Activated naive CD8-positive, alpha-beta T cell (primary cell): ENCODE data around the gene SMYD4.
A peak's percentile ranks its signal among the peaks of the same experiment; 100 is the strongest.

Experiments
- H3K27ac Mint-ChIP-seq: one replicate; pipeline ENCODE4 v1.8.0; 2021; ENCODE audit warnings: mixed read lengths
- H3K27me3 Mint-ChIP-seq: one replicate; pipeline ENCODE4 v1.8.0; 2021; ENCODE audit warnings: mixed read lengths
- H3K36me3 Mint-ChIP-seq: one replicate; pipeline ENCODE4 v1.8.0; 2021; ENCODE audit warnings: mixed read lengths
- H3K4me1 Mint-ChIP-seq: one replicate; pipeline ENCODE4 v1.8.0; 2021; ENCODE audit warnings: low read depth, mixed read lengths
- H3K4me3 Mint-ChIP-seq: one replicate; pipeline ENCODE4 v1.8.0; 2021; ENCODE audit warnings: mild to moderate bottlenecking, mixed read lengths
- H3K9me3 Mint-ChIP-seq: one replicate; pipeline ENCODE4 v1.8.0; 2021; ENCODE audit warnings: low read depth, mixed read lengths

Gene SMYD4

GRCh38 chr17:1762901-1763898, 66.5 kb downstream of the SMYD4 start:
- Mint-ChIP-seq H3K9me3 (no peaks in the 10 kb centered on the region), H3K27me3 (no peaks in the 10 kb centered on the region), H3K27ac (peak overlapping the region; percentile 87), H3K4me1 (peaks cover 33% of the 10 kb centered on the region), H3K36me3 (no peaks in the 10 kb centered on the region), H3K4me3 (peak overlapping the region; percentile 27)

DNA sequence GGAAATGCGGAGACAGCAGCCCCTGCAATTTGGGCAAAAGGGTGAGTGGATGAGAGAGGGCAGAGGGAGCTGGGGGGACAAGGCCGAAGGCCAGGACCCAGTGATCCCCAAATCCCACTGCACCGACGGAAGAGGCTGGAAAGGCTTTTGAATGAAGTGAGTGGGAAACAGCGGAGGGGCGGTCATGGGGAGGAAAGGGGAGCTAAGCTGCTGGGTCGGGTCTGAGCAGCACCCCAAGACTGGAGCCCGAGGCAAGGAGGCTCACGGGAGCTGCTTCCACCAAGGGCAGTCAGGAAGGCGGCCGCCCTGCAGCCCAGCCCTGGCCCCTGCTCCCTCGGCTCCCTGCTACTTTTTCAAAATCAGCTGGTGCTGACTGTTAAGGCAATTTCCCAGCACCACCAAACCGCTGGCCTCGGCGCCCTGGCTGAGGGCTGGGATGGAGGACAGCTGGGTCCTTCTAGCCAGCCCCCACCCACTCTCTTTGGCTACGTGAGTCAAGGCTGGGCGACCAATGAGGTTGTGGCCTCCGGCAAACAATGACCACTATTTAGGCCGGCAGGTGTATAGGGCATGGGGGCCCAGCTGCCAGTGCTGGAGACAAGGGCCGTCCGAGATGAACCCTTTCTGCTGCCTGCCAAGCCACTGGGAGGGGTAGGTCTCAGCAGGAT, 67.3 kb downstream of the SMYD4 start:
- no peak overlapping the region for H3K4me3 Mint-ChIP-seq
- no peaks in the 10 kb centered on the region for H3K27me3 Mint-ChIP-seq
- peaks cover 28% of the 10 kb centered on the region for H3K4me1 Mint-ChIP-seq
- H3K27ac Mint-ChIP-seq: no peak overlapping the region
- no peaks in the 10 kb centered on the region for H3K9me3 Mint-ChIP-seq
- no peaks in the 10 kb centered on the region for H3K36me3 Mint-ChIP-seq

GRCh38 chr17:1759529-1759928, 70.2 kb downstream of the SMYD4 start:
- H3K9me3 Mint-ChIP-seq: no peaks in the 10 kb centered on the region
- H3K4me3 Mint-ChIP-seq: no peak overlapping the region
- H3K27ac Mint-ChIP-seq: no peak overlapping the region
- H3K4me1 Mint-ChIP-seq: peaks cover 24% of the 10 kb centered on the region
- H3K36me3 Mint-ChIP-seq: no peaks in the 10 kb centered on the region
- no peaks in the 10 kb centered on the region for H3K27me3 Mint-ChIP-seq

DNA sequence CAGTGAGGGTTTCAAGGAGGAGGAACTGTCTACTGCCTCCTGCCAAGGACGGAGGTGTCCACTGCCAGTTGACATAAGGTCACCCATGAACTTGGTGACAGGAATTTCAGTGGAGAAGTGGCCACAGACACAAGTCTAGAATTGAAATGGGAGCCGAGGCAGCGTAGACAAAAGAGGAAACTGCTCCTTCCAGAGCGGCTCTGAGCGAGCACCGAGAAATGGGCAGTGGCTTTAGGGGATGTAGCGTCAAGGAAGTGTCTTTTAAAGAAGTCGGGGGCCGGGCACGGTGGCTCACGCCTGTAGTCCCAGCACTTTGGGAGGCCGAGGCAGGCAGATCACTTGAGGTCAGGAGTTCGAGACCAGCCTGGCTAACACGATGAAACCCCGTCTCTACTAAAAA, 70.9 kb downstream of the SMYD4 start:
- no peak overlapping the region for H3K4me3 Mint-ChIP-seq
- H3K36me3 Mint-ChIP-seq: no peaks in the 10 kb centered on the region
- no peak overlapping the region for H3K27ac Mint-ChIP-seq
- peaks cover 17% of the 10 kb centered on the region for H3K4me1 Mint-ChIP-seq
- no peaks in the 10 kb centered on the region for H3K27me3 Mint-ChIP-seq
- no peaks in the 10 kb centered on the region for H3K9me3 Mint-ChIP-seq

GRCh38 chr17:1755827-1756262, 73.9 kb downstream of the SMYD4 start:
- Mint-ChIP-seq H3K4me3 (no peak overlapping the region), H3K27me3 (no peaks in the 10 kb centered on the region), H3K4me1 (peaks cover 3% of the 10 kb centered on the region), H3K27ac (peak overlapping the region; percentile 34), H3K9me3 (no peaks in the 10 kb centered on the region), H3K36me3 (no peaks in the 10 kb centered on the region)

GRCh38 chr17:1755252-1755826, 74.4 kb downstream of the SMYD4 start:
- no peaks in the 10 kb centered on the region for H3K27me3 Mint-ChIP-seq
- H3K4me1 Mint-ChIP-seq: peaks cover 3% of the 10 kb centered on the region
- no peak overlapping the region for H3K27ac Mint-ChIP-seq
- no peaks in the 10 kb centered on the region for H3K36me3 Mint-ChIP-seq
- no peak overlapping the region for H3K4me3 Mint-ChIP-seq
- H3K9me3 Mint-ChIP-seq: no peaks in the 10 kb centered on the region

- Mint-ChIP-seq H3K27me3 (no peaks in the 10 kb centered on the region), H3K27ac (no peak overlapping the region), H3K4me1 (peaks cover 3% of the 10 kb centered on the region), H3K4me3 (no peak overlapping the region), H3K9me3 (no peaks in the 10 kb centered on the region), H3K36me3 (no peaks in the 10 kb centered on the region)
Observed at GRCh38 chr17:1754430-1755112, 75.1 kb downstream of the SMYD4 start.

DNA sequence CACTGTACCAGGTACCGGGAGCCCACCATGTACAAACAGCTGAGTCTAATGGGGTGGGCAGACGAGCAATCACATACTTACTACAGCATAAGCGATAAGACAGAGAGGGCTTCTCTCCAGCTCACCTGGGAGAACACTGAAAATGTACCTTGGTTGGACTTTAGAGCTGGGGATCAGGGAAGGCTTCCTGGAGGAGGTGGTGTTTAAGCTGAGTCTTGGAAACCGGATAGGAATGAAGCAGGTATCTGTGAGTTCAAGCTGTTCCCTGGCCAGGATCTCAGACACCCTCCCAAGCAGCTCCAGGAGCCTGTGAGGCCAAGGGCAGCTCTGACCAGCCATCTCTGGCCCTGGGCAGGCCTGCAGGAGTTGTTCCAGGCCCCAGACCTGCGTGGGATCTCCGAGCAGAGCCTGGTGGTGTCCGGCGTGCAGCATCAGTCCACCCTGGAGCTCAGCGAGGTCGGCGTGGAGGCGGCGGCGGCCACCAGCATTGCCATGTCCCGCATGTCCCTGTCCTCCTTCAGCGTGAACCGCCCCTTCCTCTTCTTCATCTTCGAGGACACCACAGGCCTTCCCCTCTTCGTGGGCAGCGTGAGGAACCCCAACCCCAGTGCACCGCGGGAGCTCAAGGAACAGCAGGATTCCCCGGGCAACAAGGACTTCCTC, 75.8 kb downstream of the SMYD4 start:
- H3K4me1 Mint-ChIP-seq: peaks cover 3% of the 10 kb centered on the region
- no peaks in the 10 kb centered on the region for H3K9me3 Mint-ChIP-seq
- H3K27me3 Mint-ChIP-seq: no peaks in the 10 kb centered on the region
- no peak overlapping the region for H3K27ac Mint-ChIP-seq
- H3K36me3 Mint-ChIP-seq: no peaks in the 10 kb centered on the region
- no peak overlapping the region for H3K4me3 Mint-ChIP-seq

DNA sequence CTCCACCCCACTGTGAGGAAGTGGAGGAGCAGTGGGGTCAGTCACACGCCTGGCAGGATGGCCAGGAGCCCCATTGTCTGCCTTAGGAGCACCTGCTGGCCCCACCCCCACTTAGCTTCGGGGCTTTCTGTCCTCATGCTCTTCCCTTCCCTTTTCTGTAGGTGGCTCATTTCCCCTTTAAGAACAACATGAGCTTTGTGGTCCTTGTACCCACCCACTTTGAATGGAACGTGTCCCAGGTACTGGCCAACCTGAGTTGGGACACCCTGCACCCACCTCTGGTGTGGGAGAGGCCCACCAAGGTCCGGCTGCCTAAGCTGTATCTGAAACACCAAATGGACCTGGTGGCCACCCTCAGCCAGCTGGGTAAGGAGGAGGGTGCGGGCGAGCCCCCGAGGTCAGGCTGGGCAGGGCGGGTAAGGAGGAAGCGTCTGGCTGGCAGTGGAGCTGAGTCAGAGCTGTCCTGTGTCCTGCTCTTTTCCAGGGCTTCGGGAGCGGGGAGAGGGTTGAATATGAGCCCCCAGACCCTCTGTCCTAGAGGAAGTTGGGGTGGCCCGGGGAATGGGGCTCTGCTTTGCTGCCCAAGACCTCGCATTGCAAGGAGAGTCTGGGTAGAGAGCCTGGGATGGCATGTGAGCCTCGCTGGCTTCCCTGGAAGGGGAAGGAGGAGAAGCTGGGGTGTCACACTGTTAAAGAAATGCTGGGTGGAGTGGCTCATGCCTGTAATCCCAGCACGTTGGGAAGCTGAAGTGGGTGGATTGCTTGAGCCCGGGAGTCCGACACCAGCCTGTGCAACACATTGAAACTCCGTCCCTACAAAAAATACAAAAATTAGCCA, 77.1 kb downstream of the SMYD4 start:
- peaks cover 3% of the 10 kb centered on the region for H3K4me1 Mint-ChIP-seq
- H3K27me3 Mint-ChIP-seq: no peaks in the 10 kb centered on the region
- H3K27ac Mint-ChIP-seq: no peak overlapping the region
- no peak overlapping the region for H3K4me3 Mint-ChIP-seq
- no peaks in the 10 kb centered on the region for H3K36me3 Mint-ChIP-seq
- no peaks in the 10 kb centered on the region for H3K9me3 Mint-ChIP-seq

GRCh38 chr17:1750628-1751027, 79.1 kb downstream of the SMYD4 start:
- peaks cover 3% of the 10 kb centered on the region for H3K4me1 Mint-ChIP-seq
- no peak overlapping the region for H3K27ac Mint-ChIP-seq
- no peaks in the 10 kb centered on the region for H3K9me3 Mint-ChIP-seq
- H3K4me3 Mint-ChIP-seq: no peak overlapping the region
- H3K27me3 Mint-ChIP-seq: no peaks in the 10 kb centered on the region
- no peaks in the 10 kb centered on the region for H3K36me3 Mint-ChIP-seq

- no peaks in the 10 kb centered on the region for H3K4me1 Mint-ChIP-seq
- H3K27me3 Mint-ChIP-seq: no peaks in the 10 kb centered on the region
- no peaks in the 10 kb centered on the region for H3K9me3 Mint-ChIP-seq
- no peaks in the 10 kb centered on the region for H3K36me3 Mint-ChIP-seq
- H3K4me3 Mint-ChIP-seq: no peak overlapping the region
- H3K27ac Mint-ChIP-seq: no peak overlapping the region
Observed at GRCh38 chr17:1746975-1747543, 82.6 kb downstream of the SMYD4 start.

DNA sequence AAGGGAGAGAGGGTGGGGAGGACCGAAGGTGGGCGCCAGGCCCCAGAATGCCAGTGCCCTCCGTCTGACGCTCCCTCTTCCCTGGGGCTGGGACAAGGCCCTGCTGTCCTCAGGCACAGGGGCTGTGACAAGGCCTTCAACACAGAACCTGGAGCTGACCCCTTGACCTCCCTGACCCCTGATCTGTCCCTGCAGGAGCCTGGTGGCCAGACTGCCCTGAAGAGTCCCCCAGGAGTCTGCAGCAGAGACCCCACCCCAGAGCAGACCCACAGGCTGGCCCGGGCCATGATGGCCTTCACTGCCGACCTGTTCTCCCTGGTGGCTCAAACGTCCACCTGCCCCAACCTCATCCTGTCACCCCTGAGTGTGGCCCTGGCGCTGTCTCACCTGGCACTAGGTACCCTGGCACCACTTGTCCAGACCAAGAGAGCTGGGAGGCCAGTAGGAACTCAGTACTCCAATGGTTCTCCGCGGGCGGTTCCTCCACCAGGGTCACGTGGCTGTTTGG, 84.1 kb downstream of the SMYD4 start:
- H3K4me3 Mint-ChIP-seq: no peak overlapping the region
- no peaks in the 10 kb centered on the region for H3K4me1 Mint-ChIP-seq
- no peaks in the 10 kb centered on the region for H3K9me3 Mint-ChIP-seq
- no peaks in the 10 kb centered on the region for H3K27me3 Mint-ChIP-seq
- H3K27ac Mint-ChIP-seq: no peak overlapping the region
- no peaks in the 10 kb centered on the region for H3K36me3 Mint-ChIP-seq
